Neural progenitor cell (in vitro differentiated cells): ENCODE results near the gene NDST1. TPM values are rescaled to one million over a fixed set of nuclear protein-coding genes. Genes with fewer than 3 reads are reported as not detected.

ENCODE experiments used
- DNase-seq: peaks from one replicate; pipeline ENCODE4 v3.0.0-alpha.2; 2016; ENCODE audit warnings: low spot score
- H2AFZ ChIP-seq: fragments of 200-600 bp; sonication (generic); replicated peaks from 2 replicates; pipeline ENCODE4 v1.6.1; 2016; ENCODE audit warnings: antibody characterized with exemption
- H3F3A ChIP-seq: fragments of 200-600 bp; sonication (generic); 2 replicates; pipeline ENCODE4 v1.6.1; 2016; ENCODE audit warnings: antibody characterized with exemption, low read depth
- H3K27ac ChIP-seq: fragments of 200-600 bp; sonication (generic); 2 replicates; pipeline ENCODE4 v1.5.1; 2016; ENCODE audit warnings: mild to moderate bottlenecking
- H3K27me3 ChIP-seq: fragments of 200-600 bp; sonication (generic); 2 replicates; pipeline ENCODE4 v1.6.1; 2016; ENCODE audit warnings: mild to moderate bottlenecking, moderate library complexity
- H3K36me3 ChIP-seq: fragments of 200-600 bp; sonication (generic); 2 replicates; pipeline ENCODE4 v1.5.1; 2016
- H3K4me1 ChIP-seq: fragments of 200-600 bp; sonication (generic); 2 replicates; pipeline ENCODE4 v1.6.1; 2016; ENCODE audit warnings: mixed run types
- H3K4me2 ChIP-seq: fragments of 200-600 bp; sonication (generic); 2 replicates; pipeline ENCODE4 v1.6.1; 2016
- H3K4me3 ChIP-seq: fragments of 200-600 bp; sonication (generic); 2 replicates; pipeline ENCODE4 v1.5.1; 2016
- H3K79me2 ChIP-seq: fragments of 200-600 bp; sonication (generic); 2 replicates; pipeline ENCODE4 v1.6.1; 2016; ENCODE audit warnings: low read depth
- H3K9ac ChIP-seq: fragments of 200-600 bp; sonication (generic); 2 replicates; pipeline ENCODE4 v1.6.1; 2016
- H3K9me3 ChIP-seq: fragments of 200-600 bp; sonication (generic); 2 replicates; pipeline ENCODE4 v1.5.1; 2016; ENCODE audit warnings: low read depth
- H4K20me1 ChIP-seq: fragments of 200-600 bp; sonication (generic); 2 replicates; pipeline ENCODE4 v1.6.1; 2016; ENCODE audit warnings: low read depth
- H3K27ac Mint-ChIP-seq: 3 replicates; pipeline ENCODE4 v1.8.0; 2021; ENCODE audit warnings: mixed read lengths
- H3K27me3 Mint-ChIP-seq: 2 replicates; pipeline ENCODE4 v1.8.0; 2022; ENCODE audit warnings: low read depth, mild to moderate bottlenecking, inconsistent platforms, moderate library complexity, mixed read lengths; ENCODE audit not compliant: insufficient read depth
- H3K36me3 Mint-ChIP-seq: 3 replicates; pipeline ENCODE4 v1.8.0; 2021; ENCODE audit warnings: mixed read lengths
- H3K4me1 Mint-ChIP-seq: 3 replicates; pipeline ENCODE4 v1.8.0; 2021; ENCODE audit warnings: mixed read lengths
- H3K4me3 Mint-ChIP-seq: 3 replicates; pipeline ENCODE4 v1.8.0; 2021; ENCODE audit warnings: mild to moderate bottlenecking, moderate library complexity, mixed read lengths
- H3K9me3 Mint-ChIP-seq: 3 replicates; pipeline ENCODE4 v1.8.0; 2020; ENCODE audit warnings: mixed read lengths
- CTCF ChIP-seq: fragments of 200-600 bp; sonication (generic); IDR thresholded peaks from 2 replicates; pipeline ENCODE4 v1.5.1; 2017; ENCODE audit warnings: antibody characterized with exemption, mild to moderate bottlenecking
- EZH2 ChIP-seq: fragments of 200-600 bp; sonication (generic); IDR thresholded peaks from 2 replicates; pipeline ENCODE4 v1.6.1; 2017; ENCODE audit warnings: antibody characterized with exemption, mild to moderate bottlenecking, moderate library complexity
- EZH2phosphoT487 ChIP-seq: fragments of 200-600 bp; sonication (generic); IDR thresholded peaks from 2 replicates; pipeline ENCODE4 v1.6.1; 2017; ENCODE audit warnings: antibody characterized with exemption
- total RNA-seq: library from RNA; depleted of rRNA; stranded (reverse); fragments of >200 nt; gene quantifications from 2 replicates; pipeline ENCODE4 v1.2.3, GENCODE V29; 2015; ENCODE audit warnings: low replicate concordance

NDST1 gene
- total RNA-seq, 1 donor from 2014 or later, result 22.9 TPM

- peaks cover 4% of the 10 kb centered on the region for H3F3A ChIP-seq
- H3K27me3 ChIP-seq, result no peaks in the 10 kb centered on the region
- H3K27ac ChIP-seq, result no peak overlapping the region
- no peaks in the 10 kb centered on the region for H3K9me3 Mint-ChIP-seq
- no peaks in the 10 kb centered on the region for H3K79me2 ChIP-seq
- no peak overlapping the region for H3K4me3 ChIP-seq
- TF ChIP-seq EZH2, result no peak
- no peak for TF ChIP-seq EZH2phosphoT487
- TF ChIP-seq CTCF, result no peak
- H3K4me3 Mint-ChIP-seq, result no peak overlapping the region
- H3K36me3 Mint-ChIP-seq, result no peaks in the 10 kb centered on the region
- no peak overlapping the region for H3K27ac Mint-ChIP-seq
- H3K4me2 ChIP-seq, result no peak overlapping the region
- H4K20me1 ChIP-seq, result no peaks in the 10 kb centered on the region
- H3K9ac ChIP-seq, result no peak overlapping the region
- no peak for DNase-seq
- no peaks in the 10 kb centered on the region for H3K9me3 ChIP-seq
- no peak overlapping the region for H2AFZ ChIP-seq
- H3K27me3 Mint-ChIP-seq, result no peaks in the 10 kb centered on the region
- peaks cover 5% of the 10 kb centered on the region for H3K4me1 ChIP-seq
- H3K4me1 Mint-ChIP-seq, result peaks cover 15% of the 10 kb centered on the region
- H3K36me3 ChIP-seq, result no peaks in the 10 kb centered on the region
Measured at GRCh38 chr5:150479416-150479815, 28.5 kb upstream of the NDST1 start.

- no peak overlapping the region for H2AFZ ChIP-seq
- H3K9ac ChIP-seq, result no peak overlapping the region
- H3K27me3 ChIP-seq, result no peaks in the 10 kb centered on the region
- no peak overlapping the region for H3K4me2 ChIP-seq
- H3K36me3 ChIP-seq, result no peaks in the 10 kb centered on the region
- H3K4me1 ChIP-seq, result peaks cover 11% of the 10 kb centered on the region
- Mint-ChIP-seq H3K4me1 (peaks cover 17% of the 10 kb centered on the region), H3K27ac (no peak overlapping the region), H3K9me3 (no peaks in the 10 kb centered on the region), H3K36me3 (no peaks in the 10 kb centered on the region), H3K4me3 (no peak overlapping the region), H3K27me3 (peaks cover 3% of the 10 kb centered on the region)
- no peak overlapping the region for H3K27ac ChIP-seq
- no peak for DNase-seq
- H4K20me1 ChIP-seq, result no peaks in the 10 kb centered on the region
- no peak overlapping the region for H3K4me3 ChIP-seq
- TF ChIP-seq EZH2phosphoT487 (no peak), CTCF (no peak), EZH2 (no peak)
- H3F3A ChIP-seq, result peaks cover 17% of the 10 kb centered on the region
- H3K9me3 ChIP-seq, result no peaks in the 10 kb centered on the region
- H3K79me2 ChIP-seq, result peaks cover 4% of the 10 kb centered on the region
Measured at GRCh38 chr5:150481708-150481965, 26.3 kb upstream of the NDST1 start.

- Mint-ChIP-seq H3K4me3 (no peak overlapping the region), H3K27me3 (peaks cover 3% of the 10 kb centered on the region), H3K9me3 (no peaks in the 10 kb centered on the region), H3K36me3 (no peaks in the 10 kb centered on the region), H3K27ac (no peak overlapping the region), H3K4me1 (peaks cover 18% of the 10 kb centered on the region)
- no peak overlapping the region for H2AFZ ChIP-seq
- H3K9me3 ChIP-seq, result no peaks in the 10 kb centered on the region
- H3K36me3 ChIP-seq, result no peaks in the 10 kb centered on the region
- H3K4me1 ChIP-seq, result peaks cover 11% of the 10 kb centered on the region
- peaks cover 7% of the 10 kb centered on the region for H3K79me2 ChIP-seq
- no peak overlapping the region for H3K9ac ChIP-seq
- H3K4me2 ChIP-seq, result no peak overlapping the region
- H4K20me1 ChIP-seq, result peaks cover 2% of the 10 kb centered on the region
- DNase-seq, result no peak
- no peak overlapping the region for H3K4me3 ChIP-seq
- TF ChIP-seq CTCF (no peak), EZH2phosphoT487 (no peak), EZH2 (no peak)
- H3F3A ChIP-seq, result peaks cover 20% of the 10 kb centered on the region
- no peaks in the 10 kb centered on the region for H3K27me3 ChIP-seq
- H3K27ac ChIP-seq, result no peak overlapping the region
Measured at GRCh38 chr5:150481972-150482406, 25.9 kb upstream of the NDST1 start.
